Activated CD4-positive, alpha-beta memory T cell treated with anti-CD3 and anti-CD28 coated beads for 36 hours (primary cell): ENCODE measurements around the gene LRRC23. TPM values are rescaled to one million over a fixed set of nuclear protein-coding genes. Genes with fewer than 3 reads are reported as not detected.

Experiments used
- CTCF ChIA-PET: fragments of 350-600 bp; sonication (Branson Sonifier 250); formaldehyde crosslinking; loops from one replicate; lab custom pipeline; 2021; ENCODE audit warnings: antibody characterized with exemption, inconsistent platforms; lab: Charles Lee
- POLR2A ChIA-PET: fragments of 350-600 bp; sonication (Branson Sonifier 250); formaldehyde crosslinking; loops from one replicate; lab custom pipeline; 2021; ENCODE audit warnings: antibody characterized with exemption; lab: Charles Lee
- DNase-seq: peaks from one replicate; pipeline ENCODE4 v3.0.0-alpha.2; 2020
- H3K27ac Mint-ChIP-seq: one replicate; pipeline ENCODE4 v1.8.0; 2021; ENCODE audit warnings: mixed read lengths
- H3K27me3 Mint-ChIP-seq: one replicate; pipeline ENCODE4 v1.8.0; 2021; ENCODE audit warnings: mixed read lengths
- H3K36me3 Mint-ChIP-seq: one replicate; pipeline ENCODE4 v1.8.0; 2021; ENCODE audit warnings: mixed read lengths
- H3K4me1 Mint-ChIP-seq: one replicate; pipeline ENCODE4 v1.8.0; 2021; ENCODE audit warnings: low read depth, mixed read lengths
- H3K4me3 Mint-ChIP-seq: one replicate; pipeline ENCODE4 v1.8.0; 2021; ENCODE audit warnings: mild to moderate bottlenecking, mixed read lengths
- H3K9me3 Mint-ChIP-seq: one replicate; pipeline ENCODE4 v1.8.0; 2021; ENCODE audit warnings: mixed read lengths
- intact Hi-C: fragments of 100-400 bp; cut with micrococcal nuclease; formaldehyde crosslinking; loops from one replicate; pipeline ENCODE4 v1.15.1; 2023
- total RNA-seq, 2 experiments: library from RNA; stranded (reverse); gene quantifications; one replicate each; pipeline ENCODE4 v1.2.3, GENCODE V29; 2021

LRRC23 gene
- total RNA-seq, 2 experiments from 2014 or later = 6.8 to 7.8 TPM

- POLR2A ChIA-PET = interaction anchor here (0.7 to 11.8 kb wide), 5 partner anchors 7 to 29 kb away, joined by 3 to 507 read pairs (median 19); partner anchors contain the start of genes C12orf57 and RNU7-1
- peak; percentile 44 for DNase-seq
- peaks cover 70% of the 10 kb centered on the region for H3K4me1 Mint-ChIP-seq
- H3K4me3 Mint-ChIP-seq = peak overlapping the region; percentile 98
- no peaks in the 10 kb centered on the region for H3K27me3 Mint-ChIP-seq
- peaks cover 61% of the 10 kb centered on the region for H3K36me3 Mint-ChIP-seq
- CTCF ChIA-PET = interaction anchor here (0.8 to 15.9 kb wide), 9 partner anchors 7 to 155 kb away, joined by 3 to 586 read pairs (median 5); partner anchors contain the start of genes C12orf57, C1RL and RNU7-1
- intact Hi-C loops = loop anchor here (1.0 kb wide), 2 partner anchors 8 to 9 kb away; partner anchors contain the start of gene C12orf57
- H3K27ac Mint-ChIP-seq = peak overlapping the region; percentile 97
- H3K9me3 Mint-ChIP-seq = no peaks in the 10 kb centered on the region
These were observed 48.3 kb downstream of the LRRC23 start for GRCh38 chr12:6952863-6953441.

GRCh38 chr12:6953442-6954315 is 49.1 kb downstream of the LRRC23 start:
- H3K27me3 Mint-ChIP-seq = no peaks in the 10 kb centered on the region
- peak overlapping the region; percentile 98 for H3K4me3 Mint-ChIP-seq
- ChIA-PET CTCF (interaction anchor here (1.0 to 15.9 kb wide), 5 partner anchors 4 to 154 kb away, joined by 3 to 586 read pairs (median 13); partner anchors contain the start of genes C12orf57, C1RL, PTPN6 and RNU7-1), POLR2A (interaction anchor here (0.7 to 13.2 kb wide), 6 partner anchors 6 to 102 kb away, joined by 3 to 507 read pairs (median 28); partner anchors contain the start of genes C12orf57, PTPN6 and RNU7-1)
- peaks cover 68% of the 10 kb centered on the region for H3K36me3 Mint-ChIP-seq
- DNase-seq = peak; percentile 91
- H3K4me1 Mint-ChIP-seq = peaks cover 71% of the 10 kb centered on the region
- intact Hi-C loops = loop anchor here (1.0 kb wide), 2 partner anchors 8 to 9 kb away; partner anchors contain the start of gene C12orf57
- H3K27ac Mint-ChIP-seq = peak overlapping the region; percentile 97
- no peaks in the 10 kb centered on the region for H3K9me3 Mint-ChIP-seq

- no peaks in the 10 kb centered on the region for H3K27me3 Mint-ChIP-seq
- POLR2A ChIA-PET = interaction anchor here (0.8 to 13.2 kb wide), 3 partner anchors 7 to 103 kb away, joined by 3 to 507 read pairs (median 8); partner anchors contain the start of genes C12orf57, PTPN6 and RNU7-1
- H3K9me3 Mint-ChIP-seq = no peaks in the 10 kb centered on the region
- peaks cover 76% of the 10 kb centered on the region for H3K36me3 Mint-ChIP-seq
- CTCF ChIA-PET = interaction anchor here (0.6 to 15.9 kb wide), 5 partner anchors 5 to 17 kb away, joined by 3 to 586 read pairs (median 3); partner anchors contain the start of genes C12orf57, PTPN6 and RNU7-1
- intact Hi-C loops = no loop called here
- DNase-seq = no peak
- peaks cover 71% of the 10 kb centered on the region for H3K4me1 Mint-ChIP-seq
- peak overlapping the region; percentile 98 for H3K4me3 Mint-ChIP-seq
- H3K27ac Mint-ChIP-seq = peak overlapping the region; percentile 97
These were observed 49.9 kb downstream of the LRRC23 start for GRCh38 chr12:6954316-6955107.

GRCh38 chr12:6955108-6956020 is 50.7 kb downstream of the LRRC23 start:
- no peak for DNase-seq
- CTCF ChIA-PET = interaction anchor here (0.6 to 15.9 kb wide), 6 partner anchors 5 to 83 kb away, joined by 3 to 586 read pairs (median 3); partner anchors contain the start of genes C12orf57, PTPN6 and RNU7-1
- H3K4me3 Mint-ChIP-seq = peak overlapping the region; percentile 98
- peaks cover 71% of the 10 kb centered on the region for H3K4me1 Mint-ChIP-seq
- H3K9me3 Mint-ChIP-seq = no peaks in the 10 kb centered on the region
- POLR2A ChIA-PET = interaction anchor here (0.6 to 13.2 kb wide), 3 partner anchors 8 to 103 kb away, joined by 3 to 507 read pairs (median 8); partner anchors contain the start of genes C12orf57, PTPN6 and RNU7-1
- no peaks in the 10 kb centered on the region for H3K27me3 Mint-ChIP-seq
- peaks cover 82% of the 10 kb centered on the region for H3K36me3 Mint-ChIP-seq
- intact Hi-C loops = no loop called here
- H3K27ac Mint-ChIP-seq = peak overlapping the region; percentile 97

- Mint-ChIP-seq H3K27me3 (no peaks in the 10 kb centered on the region), H3K9me3 (no peaks in the 10 kb centered on the region), H3K4me3 (peak overlapping the region; percentile 98), H3K4me1 (peaks cover 75% of the 10 kb centered on the region), H3K27ac (peak overlapping the region; percentile 97), H3K36me3 (peaks cover 86% of the 10 kb centered on the region)
- ChIA-PET CTCF (interaction anchor here (1.0 to 15.9 kb wide), 5 partner anchors 4 to 84 kb away, joined by 3 to 586 read pairs (median 63); partner anchors contain the start of genes C12orf57, PTPN6 and RNU7-1), POLR2A (interaction anchor here (0.6 to 13.2 kb wide), 4 partner anchors 8 to 103 kb away, joined by 3 to 507 read pairs (median 6); partner anchors contain the start of genes C12orf57, PTPN6 and RNU7-1)
- intact Hi-C loops = no loop called here
- peak; percentile 56 for DNase-seq
These were observed 51.6 kb downstream of the LRRC23 start for GRCh38 chr12:6956021-6956727.

GRCh38 chr12:6957151-6957701 is 52.6 kb downstream of the LRRC23 start:
- no peaks in the 10 kb centered on the region for H3K9me3 Mint-ChIP-seq
- intact Hi-C loops = no loop called here
- ChIA-PET POLR2A (interaction anchor here (0.6 to 13.2 kb wide), 3 partner anchors 10 to 17 kb away, joined by 4 to 507 read pairs (median 4); partner anchors contain the start of genes C12orf57, PTPN6 and RNU7-1), CTCF (interaction anchor here (1.0 to 15.9 kb wide), 6 partner anchors 3 to 85 kb away, joined by 3 to 586 read pairs (median 34); partner anchors contain the start of genes C12orf57, PTPN6 and RNU7-1)
- H3K4me3 Mint-ChIP-seq = peak overlapping the region; percentile 98
- H3K27me3 Mint-ChIP-seq = no peaks in the 10 kb centered on the region
- H3K4me1 Mint-ChIP-seq = peaks cover 86% of the 10 kb centered on the region
- DNase-seq = peak; percentile 45
- peaks cover 88% of the 10 kb centered on the region for H3K36me3 Mint-ChIP-seq
- H3K27ac Mint-ChIP-seq = peak overlapping the region; percentile 97

GRCh38 chr12:6957741-6958608 is 53.4 kb downstream of the LRRC23 start:
- Mint-ChIP-seq H3K27me3 (no peaks in the 10 kb centered on the region), H3K9me3 (no peaks in the 10 kb centered on the region), H3K4me1 (peaks cover 93% of the 10 kb centered on the region), H3K4me3 (peak overlapping the region; percentile 98), H3K36me3 (peaks cover 80% of the 10 kb centered on the region), H3K27ac (peak overlapping the region; percentile 97)
- intact Hi-C loops = no loop called here
- peak; percentile 45 for DNase-seq
- ChIA-PET CTCF (interaction anchor here (0.8 to 15.9 kb wide), 9 partner anchors 2 to 152 kb away, joined by 3 to 586 read pairs (median 6); partner anchors contain the start of genes C12orf57, PTPN6 and RNU7-1), POLR2A (interaction anchor here (0.8 to 13.2 kb wide), 7 partner anchors 10 to 169 kb away, joined by 3 to 507 read pairs (median 4); partner anchors contain the start of genes C12orf57, CD4, EMG1 and PHB2)

- ChIA-PET POLR2A (interaction anchor here (0.6 to 13.2 kb wide), 9 partner anchors 9 to 170 kb away, joined by 3 to 507 read pairs (median 4); partner anchors contain the start of genes C12orf57, CD4, EMG1 and PHB2), CTCF (interaction anchor here (0.8 to 13.5 kb wide), 7 partner anchors 9 to 151 kb away, joined by 3 to 586 read pairs (median 6); partner anchors contain the start of genes C12orf57, PTPN6 and RNU7-1)
- peaks cover 92% of the 10 kb centered on the region for H3K4me1 Mint-ChIP-seq
- intact Hi-C loops = no loop called here
- no peaks in the 10 kb centered on the region for H3K27me3 Mint-ChIP-seq
- no peak for DNase-seq
- H3K36me3 Mint-ChIP-seq = peaks cover 74% of the 10 kb centered on the region
- no peaks in the 10 kb centered on the region for H3K9me3 Mint-ChIP-seq
- peak overlapping the region; percentile 97 for H3K27ac Mint-ChIP-seq
- peak overlapping the region; percentile 98 for H3K4me3 Mint-ChIP-seq
These were observed 54.0 kb downstream of the LRRC23 start for GRCh38 chr12:6958609-6959057.
